Glutamatergic neuron (in vitro differentiated cells): ENCODE results near the gene ZNF503. TPM values are rescaled to one million over a fixed set of nuclear protein-coding genes. Genes with fewer than 3 reads are reported as not detected.
"Not testable (repeated sequence)": the region's sequence is repeated elsewhere in the genome, so short reads cannot be mapped to it uniquely, and the experiment has no call there.

Experiments
- DNase-seq: peaks from one replicate; pipeline ENCODE4 v3.0.0; 2022
- H3K27ac Mint-ChIP-seq: one replicate; pipeline ENCODE4 v1.8.0; 2020; ENCODE audit warnings: mild to moderate bottlenecking, mixed read lengths, inconsistent platforms; ENCODE audit not compliant: unreplicated experiment
- H3K27me3 Mint-ChIP-seq: one replicate; pipeline ENCODE4 v1.8.0; 2020; ENCODE audit warnings: mild to moderate bottlenecking, moderate library complexity, mixed read lengths, inconsistent platforms; ENCODE audit not compliant: unreplicated experiment
- H3K36me3 Mint-ChIP-seq: one replicate; pipeline ENCODE4 v1.8.0; 2020; ENCODE audit warnings: mild to moderate bottlenecking, mixed read lengths, inconsistent platforms; ENCODE audit not compliant: unreplicated experiment
- H3K4me1 Mint-ChIP-seq: one replicate; pipeline ENCODE4 v1.8.0; 2020; ENCODE audit warnings: mild to moderate bottlenecking, low read depth, mixed read lengths, inconsistent platforms; ENCODE audit not compliant: unreplicated experiment
- H3K4me3 Mint-ChIP-seq: one replicate; pipeline ENCODE4 v1.8.0; 2020; ENCODE audit warnings: mild to moderate bottlenecking, mixed read lengths, inconsistent platforms; ENCODE audit not compliant: unreplicated experiment
- H3K9me3 Mint-ChIP-seq: one replicate; pipeline ENCODE4 v1.8.0; 2020; ENCODE audit warnings: mild to moderate bottlenecking, moderate library complexity, mixed read lengths, inconsistent platforms; ENCODE audit not compliant: unreplicated experiment
- total RNA-seq: library from RNA; stranded (reverse); fragmentation: NEBNext Ultra II Directional; extraction: Animal tissue kit (Norgen Biotek cat#: 25700); gene quantifications from one replicate; pipeline ENCODE4 v1.2.1, GENCODE V29; 2021; ENCODE audit not compliant: unreplicated experiment
- TF ChIP-seq, protein P1 (sequence below): fragments of 200-600 bp; sonication (generic); IDR thresholded peaks from one replicate; pipeline ENCODE4 v1.5.0; 2021; ENCODE audit not compliant: partially characterized antibody, unreplicated experiment

The ZNF503 gene
- total RNA-seq, 1 donor from 2014 or later: 5.6 TPM

DNA sequence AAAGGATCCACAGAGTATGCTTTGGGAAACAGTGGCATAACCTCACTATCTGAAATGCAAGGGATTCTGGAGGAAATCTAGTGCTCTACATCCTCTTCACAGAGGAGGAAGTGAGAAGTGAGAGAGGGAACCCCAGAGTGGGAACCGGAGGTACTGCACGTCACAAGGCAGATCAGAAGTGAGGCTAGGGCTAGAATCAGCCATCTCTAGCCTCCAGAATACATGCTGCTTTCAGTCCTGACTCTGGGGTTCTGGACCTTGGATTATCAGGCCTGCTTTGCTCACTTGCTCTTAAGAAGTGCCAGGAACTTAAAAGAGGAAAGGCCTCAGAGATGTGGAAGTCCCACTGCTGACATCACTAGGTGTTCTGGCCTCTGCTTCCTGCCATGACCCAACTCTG, 25.7 kb downstream of the ZNF503 start:
- Mint-ChIP-seq H3K27me3 (peaks cover 6% of the 10 kb centered on the region), H3K4me3 (no peak overlapping the region), H3K4me1 (no peaks in the 10 kb centered on the region), H3K36me3 (peaks cover 4% of the 10 kb centered on the region), H3K9me3 (peaks cover 2% of the 10 kb centered on the region), H3K27ac (no peak overlapping the region)
- TF ChIP-seq, protein P1, sequence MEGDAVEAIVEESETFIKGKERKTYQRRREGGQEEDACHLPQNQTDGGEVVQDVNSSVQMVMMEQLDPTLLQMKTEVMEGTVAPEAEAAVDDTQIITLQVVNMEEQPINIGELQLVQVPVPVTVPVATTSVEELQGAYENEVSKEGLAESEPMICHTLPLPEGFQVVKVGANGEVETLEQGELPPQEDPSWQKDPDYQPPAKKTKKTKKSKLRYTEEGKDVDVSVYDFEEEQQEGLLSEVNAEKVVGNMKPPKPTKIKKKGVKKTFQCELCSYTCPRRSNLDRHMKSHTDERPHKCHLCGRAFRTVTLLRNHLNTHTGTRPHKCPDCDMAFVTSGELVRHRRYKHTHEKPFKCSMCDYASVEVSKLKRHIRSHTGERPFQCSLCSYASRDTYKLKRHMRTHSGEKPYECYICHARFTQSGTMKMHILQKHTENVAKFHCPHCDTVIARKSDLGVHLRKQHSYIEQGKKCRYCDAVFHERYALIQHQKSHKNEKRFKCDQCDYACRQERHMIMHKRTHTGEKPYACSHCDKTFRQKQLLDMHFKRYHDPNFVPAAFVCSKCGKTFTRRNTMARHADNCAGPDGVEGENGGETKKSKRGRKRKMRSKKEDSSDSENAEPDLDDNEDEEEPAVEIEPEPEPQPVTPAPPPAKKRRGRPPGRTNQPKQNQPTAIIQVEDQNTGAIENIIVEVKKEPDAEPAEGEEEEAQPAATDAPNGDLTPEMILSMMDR: no peak
- no peak for DNase-seq

DNA sequence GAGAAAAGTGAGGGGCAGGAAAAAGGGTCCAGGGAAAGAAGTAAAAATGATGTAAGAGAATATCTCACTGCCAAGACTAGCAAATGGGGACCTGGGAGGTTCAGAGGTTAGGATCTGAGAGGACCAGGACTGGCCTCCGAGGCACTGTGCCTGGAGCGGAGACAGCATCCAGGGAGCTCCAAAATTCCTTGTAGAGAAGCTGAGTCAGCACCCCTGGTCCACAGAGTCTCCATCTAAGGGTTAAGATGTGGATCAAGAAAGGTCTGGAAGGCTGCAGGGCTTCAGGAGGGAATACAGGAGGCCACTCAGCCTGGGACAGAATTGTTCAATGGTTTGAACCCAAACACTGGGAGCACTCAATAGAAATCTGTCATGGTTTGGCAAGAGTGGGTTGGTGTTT, 30.6 kb downstream of the ZNF503 start:
- peaks cover 4% of the 10 kb centered on the region for H3K36me3 Mint-ChIP-seq
- H3K9me3 Mint-ChIP-seq: no peaks in the 10 kb centered on the region
- peaks cover 6% of the 10 kb centered on the region for H3K27me3 Mint-ChIP-seq
- H3K4me3 Mint-ChIP-seq: no peak overlapping the region
- TF ChIP-seq, protein P1: no peak
- H3K4me1 Mint-ChIP-seq: peaks cover 3% of the 10 kb centered on the region
- no peak overlapping the region for H3K27ac Mint-ChIP-seq
- DNase-seq: no peak

DNA sequence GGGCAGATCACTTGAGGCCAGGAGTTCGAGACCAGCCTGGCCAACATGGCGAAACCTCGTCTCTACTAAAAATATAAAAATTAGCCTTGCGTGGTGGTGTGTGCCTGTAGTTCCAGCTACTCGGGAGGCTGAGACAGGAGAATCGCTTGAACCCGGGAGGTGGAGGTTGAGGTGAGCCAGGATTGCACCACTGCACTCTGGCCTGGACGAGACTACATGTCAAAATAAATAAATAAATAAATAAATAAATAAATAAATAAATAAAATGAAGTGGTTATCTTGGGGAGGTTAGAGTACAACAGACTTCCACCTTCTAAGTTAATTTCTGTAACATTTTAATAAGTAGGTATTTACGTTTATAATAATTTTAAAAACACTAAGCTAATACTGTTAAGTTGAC, 31.7 kb downstream of the ZNF503 start:
- H3K27me3 Mint-ChIP-seq: not testable (repeated sequence)

DNA sequence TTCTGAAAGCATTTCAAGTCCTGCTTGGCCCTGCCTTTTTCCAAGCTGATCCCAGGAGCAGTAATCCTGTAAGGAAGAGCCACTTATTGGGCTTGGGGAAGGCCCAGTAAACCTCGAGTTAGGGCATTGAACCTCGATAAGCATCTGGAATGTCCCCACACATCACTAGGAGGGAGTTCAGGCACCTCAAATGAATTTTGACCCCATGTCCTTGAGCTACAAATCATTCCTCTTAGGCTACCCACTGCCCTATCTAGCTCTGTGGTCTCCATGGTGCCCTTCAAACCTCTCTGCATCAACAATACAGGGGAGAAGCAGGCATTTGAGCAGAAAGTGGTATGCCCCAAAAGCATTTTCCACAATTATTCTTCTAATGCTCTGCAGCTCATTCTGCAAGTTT, 33.7 kb downstream of the ZNF503 start:
- Mint-ChIP-seq H3K27ac (no peak overlapping the region), H3K27me3 (no peaks in the 10 kb centered on the region), H3K36me3 (no peaks in the 10 kb centered on the region), H3K4me3 (no peak overlapping the region), H3K9me3 (no peaks in the 10 kb centered on the region), H3K4me1 (peaks cover 3% of the 10 kb centered on the region)
- DNase-seq: no peak
- TF ChIP-seq, protein P1: no peak

More for the DNA sequence above, 31.7 kb downstream of the ZNF503 start:
- H3K4me3 Mint-ChIP-seq, DNase-seq, H3K9me3 Mint-ChIP-seq, H3K4me1 Mint-ChIP-seq, H3K36me3 Mint-ChIP-seq, H3K27ac Mint-ChIP-seq: not testable (repeated sequence)

DNA sequence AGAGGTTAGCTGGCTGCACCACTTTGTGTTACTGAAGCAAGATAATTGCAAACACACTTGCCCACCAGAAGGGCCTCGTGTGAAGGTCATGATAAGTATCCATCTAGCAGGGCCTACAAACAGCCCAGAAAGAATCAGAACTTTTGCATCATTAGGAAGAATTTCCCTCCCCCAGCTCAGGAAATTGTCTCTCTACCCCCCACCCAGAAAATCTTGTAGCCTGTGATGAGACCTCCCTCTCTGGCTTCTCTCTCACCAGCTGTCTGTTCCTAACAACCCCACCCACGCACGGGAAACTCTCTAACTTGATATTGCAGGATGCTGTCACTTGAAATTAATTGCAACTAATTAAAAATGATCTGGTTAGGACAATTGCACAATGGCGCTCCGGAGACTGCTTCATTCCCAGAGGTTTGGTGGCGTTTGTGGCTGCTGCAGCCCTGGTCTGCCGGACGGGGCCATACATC, 34.5 kb downstream of the ZNF503 start:
- TF ChIP-seq, protein P1: no peak
- no peak for DNase-seq
- Mint-ChIP-seq H3K36me3 (no peaks in the 10 kb centered on the region), H3K9me3 (no peaks in the 10 kb centered on the region), H3K27me3 (no peaks in the 10 kb centered on the region), H3K4me1 (peaks cover 3% of the 10 kb centered on the region), H3K27ac (no peak overlapping the region), H3K4me3 (no peak overlapping the region)
